Mesendoderm (in vitro differentiated cells): ENCODE measurements around the gene MRPL20.

Experiments used
- DNase-seq: peaks from one replicate; pipeline ENCODE4 v3.0.0; 2013
- H2AK5ac ChIP-seq: 2 replicates; pipeline ENCODE4 v1.6.1; 2013; ENCODE audit warnings: low read length, inconsistent platforms
- H2BK120ac ChIP-seq: 2 replicates; pipeline ENCODE4 v1.6.1; 2013; ENCODE audit warnings: low read depth, mild to moderate bottlenecking, low read length, moderate library complexity, mixed read lengths
- H2BK15ac ChIP-seq: replicated peaks from 2 replicates; pipeline ENCODE4 v1.6.1; 2013; ENCODE audit warnings: low read depth, mild to moderate bottlenecking, moderate library complexity
- H2BK5ac ChIP-seq: 2 replicates; pipeline ENCODE4 v1.6.1; 2013; ENCODE audit warnings: low read length, inconsistent platforms
- H3K18ac ChIP-seq: 2 replicates; pipeline ENCODE4 v1.6.1; 2013; ENCODE audit warnings: mild to moderate bottlenecking, low read length, mixed read lengths
- H3K23ac ChIP-seq: one replicate; pipeline ENCODE4 v1.6.1; 2013; ENCODE audit warnings: low read length
- H3K27ac ChIP-seq: 2 replicates; pipeline ENCODE4 v1.5.1; 2013; ENCODE audit warnings: low read depth, mild to moderate bottlenecking, inconsistent platforms, low read length, moderate library complexity
- H3K27me3 ChIP-seq: 2 replicates; pipeline ENCODE4 v1.6.1; 2013; ENCODE audit warnings: low read length, control low read depth, mild to moderate bottlenecking, inconsistent platforms; ENCODE audit not compliant: insufficient read depth, poor library complexity
- H3K36me3 ChIP-seq: 2 replicates; pipeline ENCODE4 v1.6.1; 2013; ENCODE audit warnings: low read length, inconsistent platforms; ENCODE audit not compliant: control insufficient read depth, insufficient read depth
- H3K4ac ChIP-seq: one replicate; pipeline ENCODE4 v1.6.1; 2013; ENCODE audit warnings: low read depth, mild to moderate bottlenecking, low read length, moderate library complexity
- H3K4me1 ChIP-seq: 2 replicates; pipeline ENCODE4 v1.6.1; 2013; ENCODE audit warnings: low read depth, low read length, inconsistent platforms; ENCODE audit not compliant: control insufficient read depth
- H3K4me2 ChIP-seq: 2 replicates; pipeline ENCODE4 v1.6.1; 2013; ENCODE audit warnings: low read length
- H3K4me3 ChIP-seq: 2 replicates; pipeline ENCODE4 v1.5.1; 2013; ENCODE audit warnings: mild to moderate bottlenecking, low read length
- H3K56ac ChIP-seq: one replicate; pipeline ENCODE4 v1.6.1; 2013; ENCODE audit warnings: low read length
- H3K79me1 ChIP-seq: 2 replicates; pipeline ENCODE4 v1.6.1; 2013; ENCODE audit warnings: low read length, inconsistent platforms
- H3K79me2 ChIP-seq: 2 replicates; pipeline ENCODE4 v1.6.1; 2013; ENCODE audit warnings: mild to moderate bottlenecking, low read length; ENCODE audit not compliant: control insufficient read depth, insufficient read depth
- H3K9ac ChIP-seq: 2 replicates; pipeline ENCODE4 v1.6.1; 2013; ENCODE audit warnings: low read length, inconsistent platforms
- H4K5ac ChIP-seq: one replicate; pipeline ENCODE4 v1.6.1; 2013; ENCODE audit warnings: low read length
- H4K8ac ChIP-seq: one replicate; pipeline ENCODE4 v1.6.1; 2013; ENCODE audit warnings: low read depth, mild to moderate bottlenecking, control low read depth, low read length, moderate library complexity
- WGBS: extraction: QIAGEN DNeasy Blood & Tissue Kit; methylation state at CpG from one replicate; pipeline ENCODE4 v1.1.7; 2013; ENCODE audit warnings: low lambda C conversion rate, missing lambda C conversion rate; ENCODE audit not compliant: insufficient coverage; ENCODE audit errors: extremely low coverage; 5-methylcytosine and 5-hydroxymethylcytosine counted together

MRPL20 gene

DNA sequence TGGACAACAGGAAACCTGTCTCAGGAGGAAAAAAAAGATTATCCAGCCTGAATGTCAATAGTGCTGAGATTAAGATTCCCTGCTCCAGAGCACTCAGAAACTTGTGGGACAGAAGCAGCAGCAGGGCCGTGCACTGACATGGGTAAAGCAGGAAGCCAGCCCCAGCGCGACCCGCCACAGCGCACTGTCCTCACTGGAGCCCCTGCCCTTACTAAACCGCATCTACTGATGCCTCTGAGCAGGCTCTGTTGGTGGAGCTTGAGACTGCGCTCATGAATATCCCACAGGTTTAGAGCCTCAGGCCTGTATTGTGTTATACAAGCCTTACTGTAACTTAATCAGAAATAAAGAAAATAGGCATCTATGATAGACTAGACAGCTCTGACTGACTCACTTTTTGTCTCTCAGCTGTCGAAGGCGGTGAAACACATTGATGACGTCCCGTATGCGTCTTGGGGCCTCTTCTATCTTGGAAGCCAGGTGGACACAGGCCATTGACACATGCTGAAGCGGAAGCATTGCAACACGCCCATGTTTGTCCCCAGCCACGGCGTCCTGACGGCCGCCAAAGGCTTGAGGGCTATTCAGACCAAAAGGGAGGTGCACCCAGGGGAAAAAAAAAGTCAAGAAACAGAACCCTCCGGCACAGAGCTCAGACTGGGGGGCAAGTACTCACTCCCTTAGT lies 9.1 kb downstream of the MRPL20 start:
- no peak overlapping the region for H2BK120ac ChIP-seq
- H2BK15ac ChIP-seq, result no peak overlapping the region
- H3K27ac ChIP-seq, result no peak overlapping the region
- H3K79me2 ChIP-seq, result peaks cover 45% of the 10 kb centered on the region
- H2AK5ac ChIP-seq, result no peak overlapping the region
- H2BK5ac ChIP-seq, result no peak overlapping the region
- H3K9ac ChIP-seq, result peak overlapping the region; percentile 98
- H3K56ac ChIP-seq, result peak overlapping the region; percentile 99
- no peak overlapping the region for H4K8ac ChIP-seq
- H3K4ac ChIP-seq, result no peak overlapping the region
- no peak for DNase-seq
- H3K36me3 ChIP-seq, result peaks cover 27% of the 10 kb centered on the region
- H3K4me2 ChIP-seq, result peak overlapping the region; percentile 91
- no peak overlapping the region for H4K5ac ChIP-seq
- WGBS, result no CpG with 5 or more reads among the region's 19 CpGs
- H3K18ac ChIP-seq, result no peak overlapping the region
- H3K4me1 ChIP-seq, result no peaks in the 10 kb centered on the region
- H3K27me3 ChIP-seq, result no peaks in the 10 kb centered on the region
- H3K4me3 ChIP-seq, result peak overlapping the region; percentile 98
- H3K79me1 ChIP-seq, result peaks cover 38% of the 10 kb centered on the region
- no peak overlapping the region for H3K23ac ChIP-seq

DNA sequence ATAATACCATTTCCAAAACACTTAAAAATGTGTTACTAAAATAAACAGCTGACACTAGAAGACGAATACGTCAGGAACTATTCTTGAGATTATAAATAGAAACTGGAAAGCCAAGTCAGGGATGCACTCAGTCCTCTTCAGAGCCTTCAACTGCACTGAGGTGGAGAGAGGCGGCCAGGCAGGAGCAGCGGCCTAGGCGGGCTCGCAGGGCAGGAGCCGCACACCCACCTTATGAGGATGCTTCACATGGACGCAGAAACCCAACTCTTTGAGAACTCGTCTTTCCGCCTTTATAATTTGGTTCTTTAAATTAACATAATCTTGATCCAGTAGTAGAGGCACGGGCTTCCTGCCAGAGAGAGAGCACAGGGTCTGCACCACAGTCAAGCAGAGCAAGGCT lies 11.9 kb downstream of the MRPL20 start:
- no peak overlapping the region for H3K56ac ChIP-seq
- no peak overlapping the region for H2BK120ac ChIP-seq
- peaks cover 39% of the 10 kb centered on the region for H3K79me2 ChIP-seq
- H3K27me3 ChIP-seq, result no peaks in the 10 kb centered on the region
- peaks cover 34% of the 10 kb centered on the region for H3K79me1 ChIP-seq
- H3K27ac ChIP-seq, result no peak overlapping the region
- no peak overlapping the region for H3K4me2 ChIP-seq
- H2BK5ac ChIP-seq, result no peak overlapping the region
- H3K23ac ChIP-seq, result no peak overlapping the region
- H4K8ac ChIP-seq, result no peak overlapping the region
- no peak overlapping the region for H3K18ac ChIP-seq
- H3K4me3 ChIP-seq, result no peak overlapping the region
- H3K9ac ChIP-seq, result no peak overlapping the region
- no peaks in the 10 kb centered on the region for H3K4me1 ChIP-seq
- no peak for DNase-seq
- no peak overlapping the region for H4K5ac ChIP-seq
- no peak overlapping the region for H2AK5ac ChIP-seq
- H3K36me3 ChIP-seq, result peaks cover 31% of the 10 kb centered on the region
- H3K4ac ChIP-seq, result no peak overlapping the region
- H2BK15ac ChIP-seq, result no peak overlapping the region
- no CpG with 5 or more reads among the region's 11 CpGs for WGBS

DNA sequence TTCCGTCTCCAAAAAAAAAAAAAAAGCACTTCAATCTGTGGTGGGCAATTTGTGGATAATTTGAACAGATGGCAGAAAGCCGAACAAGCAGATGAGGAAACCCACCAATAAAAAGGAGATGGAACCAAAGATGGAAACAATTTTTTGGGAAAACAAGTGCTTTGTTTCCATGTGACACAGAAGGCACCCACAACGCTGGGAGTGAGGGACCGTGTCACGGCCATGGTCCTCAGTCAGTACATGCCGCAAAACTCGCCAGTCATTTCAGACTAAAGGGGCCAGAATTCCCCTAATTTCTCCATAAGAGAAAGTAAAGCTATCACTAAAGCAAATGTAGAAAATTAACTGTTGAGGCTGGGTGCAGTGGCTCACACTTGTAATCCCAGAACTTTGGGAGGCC lies 13.0 kb downstream of the MRPL20 start:
- H3K4me1 ChIP-seq, result no peaks in the 10 kb centered on the region
- H3K27me3 ChIP-seq, result no peaks in the 10 kb centered on the region
- no peak overlapping the region for H3K4me3 ChIP-seq
- H3K4ac ChIP-seq, result no peak overlapping the region
- peaks cover 29% of the 10 kb centered on the region for H3K79me1 ChIP-seq
- H3K18ac ChIP-seq, result no peak overlapping the region
- H2BK5ac ChIP-seq, result no peak overlapping the region
- no peak overlapping the region for H3K27ac ChIP-seq
- H4K8ac ChIP-seq, result no peak overlapping the region
- H4K5ac ChIP-seq, result no peak overlapping the region
- no peak for DNase-seq
- H3K36me3 ChIP-seq, result peaks cover 35% of the 10 kb centered on the region
- no CpG with 5 or more reads among the region's 7 CpGs for WGBS
- no peak overlapping the region for H2BK15ac ChIP-seq
- H2AK5ac ChIP-seq, result no peak overlapping the region
- H3K23ac ChIP-seq, result no peak overlapping the region
- no peak overlapping the region for H3K9ac ChIP-seq
- no peak overlapping the region for H2BK120ac ChIP-seq
- H3K79me2 ChIP-seq, result peaks cover 34% of the 10 kb centered on the region
- no peak overlapping the region for H3K56ac ChIP-seq
- no peak overlapping the region for H3K4me2 ChIP-seq

DNA sequence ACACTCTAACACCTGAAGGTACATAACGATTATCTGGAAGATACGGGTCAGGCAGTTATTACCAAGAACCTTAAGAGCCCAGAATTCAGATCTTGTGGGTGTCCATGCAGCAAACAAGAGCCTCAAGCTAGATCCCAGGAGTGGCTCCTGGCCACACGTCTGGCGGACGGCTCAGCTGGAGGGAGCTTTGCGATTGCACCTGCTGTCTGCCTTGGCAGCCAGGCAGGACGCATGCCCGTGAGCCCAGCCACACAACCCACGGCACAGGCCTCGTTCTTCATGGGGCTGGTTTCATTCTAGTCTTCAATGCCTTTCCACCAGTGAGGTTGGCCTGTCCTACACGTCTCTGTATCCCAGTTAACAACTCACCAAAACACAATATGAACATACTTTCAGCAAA lies 13.7 kb downstream of the MRPL20 start:
- no peak overlapping the region for H2BK5ac ChIP-seq

DNA sequence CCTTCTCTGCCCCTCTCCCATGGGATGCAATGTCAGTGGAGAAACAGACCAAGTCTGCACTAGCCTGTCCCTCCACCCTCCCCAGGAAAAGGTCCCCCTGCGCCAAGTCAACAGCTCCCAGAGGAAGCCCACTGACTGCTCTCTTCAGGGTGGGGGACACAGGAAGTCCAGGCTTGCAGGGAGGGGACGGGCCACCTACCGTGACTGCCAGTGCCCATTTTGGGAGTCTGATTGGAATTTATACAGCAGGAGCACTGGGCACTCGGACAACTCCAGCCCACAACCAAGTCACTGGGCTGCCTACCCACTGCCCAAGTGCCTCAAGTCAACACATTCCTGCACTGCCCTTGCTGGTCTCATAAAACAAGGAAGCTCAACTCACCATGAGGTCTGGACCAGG lies 14.1 kb downstream of the MRPL20 start:
- Histone ChIP-seq H3K27ac (no peak overlapping the region), H3K23ac (no peak overlapping the region), H3K79me2 (peaks cover 24% of the 10 kb centered on the region), H3K79me1 (peaks cover 25% of the 10 kb centered on the region), H3K4me2 (no peak overlapping the region), H3K36me3 (peaks cover 36% of the 10 kb centered on the region), H2BK120ac (no peak overlapping the region), H2BK5ac (no peak overlapping the region), H3K4me1 (no peaks in the 10 kb centered on the region), H4K5ac (no peak overlapping the region), H2AK5ac (no peak overlapping the region), H3K4ac (no peak overlapping the region), H2BK15ac (no peak overlapping the region), H3K27me3 (no peaks in the 10 kb centered on the region), H3K56ac (no peak overlapping the region), H3K18ac (no peak overlapping the region), H4K8ac (no peak overlapping the region), H3K9ac (no peak overlapping the region), H3K4me3 (no peak overlapping the region)
- DNase-seq, result no peak
- WGBS, result no CpG with 5 or more reads among the region's 4 CpGs

More for the DNA sequence above, 13.7 kb downstream of the MRPL20 start:
- Histone ChIP-seq H2AK5ac (no peak overlapping the region), H3K4me2 (no peak overlapping the region), H3K9ac (no peak overlapping the region), H2BK15ac (no peak overlapping the region), H3K79me1 (peaks cover 28% of the 10 kb centered on the region), H4K5ac (no peak overlapping the region), H3K4ac (no peak overlapping the region), H3K23ac (no peak overlapping the region), H2BK120ac (no peak overlapping the region), H3K79me2 (peaks cover 28% of the 10 kb centered on the region), H3K27me3 (no peaks in the 10 kb centered on the region), H3K18ac (no peak overlapping the region), H3K56ac (no peak overlapping the region), H3K27ac (no peak overlapping the region), H4K8ac (no peak overlapping the region), H3K36me3 (peaks cover 35% of the 10 kb centered on the region), H3K4me1 (no peaks in the 10 kb centered on the region), H3K4me3 (no peak overlapping the region)
- DNase-seq, result no peak
- WGBS, result no CpG with 5 or more reads among the region's 11 CpGs

DNA sequence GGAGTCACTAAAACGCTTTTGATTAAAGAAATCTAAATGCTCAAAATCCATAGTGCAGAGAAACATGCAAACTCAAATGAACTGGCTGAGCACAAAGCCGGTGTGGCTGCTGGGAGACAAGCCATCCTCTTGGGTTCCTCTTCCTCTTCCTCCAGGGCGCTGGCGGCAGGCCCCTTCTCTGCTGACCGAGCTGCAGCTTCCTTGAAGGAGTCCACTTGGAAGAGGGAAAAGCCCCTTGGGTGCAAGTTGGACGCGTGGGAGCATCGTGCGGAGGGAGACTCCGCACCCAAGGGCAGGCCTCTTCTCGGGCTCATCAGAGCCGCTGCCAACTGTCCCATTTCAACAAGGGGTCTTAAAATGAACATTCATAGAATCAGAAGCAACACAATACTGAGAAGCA lies 15.9 kb downstream of the MRPL20 start:
- no peak overlapping the region for H2BK15ac ChIP-seq
- no peak overlapping the region for H3K23ac ChIP-seq
- no peak overlapping the region for H3K9ac ChIP-seq
- H3K4me3 ChIP-seq, result no peak overlapping the region
- H3K27me3 ChIP-seq, result no peaks in the 10 kb centered on the region
- no peak overlapping the region for H3K56ac ChIP-seq
- WGBS, result no CpG with 5 or more reads among the region's 12 CpGs
- DNase-seq, result no peak
- H3K79me2 ChIP-seq, result peaks cover 12% of the 10 kb centered on the region
- peaks cover 39% of the 10 kb centered on the region for H3K36me3 ChIP-seq
- no peak overlapping the region for H4K8ac ChIP-seq
- H3K79me1 ChIP-seq, result peaks cover 15% of the 10 kb centered on the region
- H2BK120ac ChIP-seq, result no peak overlapping the region
- H2BK5ac ChIP-seq, result no peak overlapping the region
- H3K27ac ChIP-seq, result no peak overlapping the region
- H3K4me1 ChIP-seq, result no peaks in the 10 kb centered on the region
- no peak overlapping the region for H4K5ac ChIP-seq
- H3K18ac ChIP-seq, result no peak overlapping the region
- no peak overlapping the region for H3K4me2 ChIP-seq
- no peak overlapping the region for H2AK5ac ChIP-seq
- no peak overlapping the region for H3K4ac ChIP-seq
